GM21737 (cell line): Measurements from ENCODE around the gene MACROD2.

Experiments used
- ATAC-seq: cut with Tn5 transposase; IDR thresholded peaks from one replicate; pipeline ENCODE4 v1.9.1; 2021; ENCODE audit warnings: mild to moderate bottlenecking, moderate library complexity; ENCODE audit not compliant: unreplicated experiment

The MACROD2 gene

DNA sequence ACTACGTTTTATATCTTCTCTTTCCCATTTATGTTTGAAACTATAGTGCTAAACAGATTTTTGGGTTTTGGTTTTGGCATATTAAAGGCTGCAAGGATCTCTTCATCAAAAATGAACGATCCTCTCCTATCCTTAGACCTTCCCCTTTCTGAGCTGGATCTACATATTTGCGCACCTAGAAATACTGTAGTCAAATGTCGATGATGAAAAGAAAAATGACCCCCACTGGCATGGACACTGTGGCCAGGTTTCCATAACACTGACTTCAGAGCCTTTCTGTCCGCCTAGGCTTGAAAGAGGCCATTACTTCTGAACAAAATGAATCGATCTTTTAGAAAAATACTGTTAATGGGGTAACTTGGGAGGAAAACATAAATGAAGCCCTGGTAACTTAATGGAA lies 336.3 kb downstream of the MACROD2 start:
- ATAC-seq: no peak

DNA sequence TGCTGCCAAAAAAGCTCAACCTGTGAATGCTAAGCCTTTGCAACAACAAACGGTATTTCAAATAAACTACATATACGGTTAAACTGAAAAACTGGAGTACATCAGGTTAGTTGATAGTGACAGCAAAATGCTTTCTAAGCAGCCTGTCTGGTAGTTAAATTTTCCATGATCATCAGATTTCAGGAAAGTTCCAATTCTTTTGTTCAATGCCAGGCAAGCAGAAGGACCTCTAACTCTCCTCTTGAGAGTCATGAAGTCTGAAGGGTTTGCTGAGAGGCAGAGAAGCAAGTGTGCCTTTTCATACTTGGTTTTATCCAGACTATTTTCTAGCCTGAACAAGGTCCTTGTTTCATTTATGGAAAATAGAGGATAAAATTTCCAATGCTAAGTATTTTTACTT lies 337.6 kb downstream of the MACROD2 start:
- no peak for ATAC-seq

DNA sequence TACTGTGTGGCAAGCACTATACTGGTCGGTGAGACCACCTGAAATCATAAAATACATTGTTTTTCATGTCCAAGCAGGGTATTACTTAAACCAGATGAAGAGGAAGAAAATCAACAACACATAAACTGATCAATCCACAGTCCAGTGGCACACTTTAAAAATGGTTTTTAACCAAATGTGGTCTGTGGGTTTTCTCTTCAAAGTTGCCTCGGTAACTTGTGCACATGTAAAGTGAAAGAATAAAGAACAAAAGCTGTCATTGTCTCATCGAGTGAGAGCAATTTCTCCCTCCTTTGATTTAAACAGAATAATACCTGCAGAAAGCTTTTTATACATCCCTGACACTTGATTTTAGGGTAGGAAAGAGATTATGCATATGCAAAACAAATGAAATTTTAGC lies 338.4 kb downstream of the MACROD2 start:
- no peak for ATAC-seq

DNA sequence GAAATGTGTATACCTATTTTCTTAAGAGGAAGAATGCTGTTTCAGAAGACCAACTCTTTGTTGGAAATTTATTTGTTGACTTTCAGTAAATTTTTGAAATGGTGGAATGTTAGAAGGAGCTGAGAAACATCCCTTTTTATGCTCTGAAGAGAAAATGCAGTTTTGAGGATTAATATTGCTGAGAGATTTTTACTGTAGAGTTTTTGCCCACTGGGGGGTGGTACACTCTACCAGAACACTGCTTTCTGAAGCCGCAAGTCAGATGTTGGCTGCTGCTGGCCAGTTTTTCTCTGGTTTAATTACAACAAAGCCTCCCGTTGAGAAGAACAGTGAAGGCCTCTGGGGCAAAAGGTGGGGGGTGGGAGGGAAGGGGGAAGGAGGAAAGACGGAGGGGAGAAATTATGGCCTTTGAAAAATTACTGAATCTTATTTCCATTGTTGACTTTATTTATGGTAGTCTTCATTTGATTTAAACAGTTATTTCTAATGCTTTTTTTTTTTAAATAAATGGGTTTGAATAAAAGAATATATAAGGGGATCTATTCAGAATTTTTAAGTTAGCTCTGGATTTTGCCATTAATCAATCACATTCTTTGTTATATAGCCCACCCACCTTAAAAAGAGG lies 339.1 kb downstream of the MACROD2 start:
- no peak for ATAC-seq

DNA sequence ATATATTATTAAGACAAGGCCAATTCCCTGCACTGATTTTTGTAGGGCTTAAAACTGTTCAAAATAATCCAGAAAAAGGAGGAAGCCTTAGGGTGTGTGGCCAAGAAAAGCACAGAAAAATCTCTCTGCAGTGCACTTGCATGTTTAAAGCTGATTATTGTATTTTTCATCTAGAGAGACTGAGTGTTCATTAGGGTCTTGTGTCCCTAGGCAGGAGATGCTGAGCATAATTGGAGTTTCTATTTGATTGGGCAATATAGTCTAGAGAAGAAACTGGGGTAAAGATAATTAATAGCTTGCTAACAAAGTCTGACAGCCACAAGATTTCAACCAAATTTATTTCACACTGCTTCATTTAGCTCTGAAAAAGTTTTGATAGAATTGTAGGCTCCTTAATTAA lies 339.7 kb downstream of the MACROD2 start:
- ATAC-seq: no peak

DNA sequence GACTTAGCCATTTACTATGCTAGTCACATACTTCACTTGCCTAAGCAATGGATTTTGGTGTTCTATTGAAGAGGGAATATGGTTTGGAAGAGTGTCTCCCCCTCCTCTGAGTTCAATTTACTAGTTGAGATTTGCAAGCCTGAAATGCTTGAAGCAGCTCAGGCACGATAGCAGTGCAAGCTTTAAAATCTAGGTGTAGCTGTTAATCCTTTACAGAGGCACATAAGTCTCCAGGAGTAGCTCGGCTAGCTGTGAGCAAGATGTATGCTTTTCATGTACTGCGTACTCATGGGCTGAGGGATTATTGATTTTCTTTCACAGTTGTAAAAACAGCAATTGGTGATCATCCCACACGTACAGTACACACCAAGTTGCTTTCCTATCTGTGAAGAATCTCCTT lies 341.4 kb downstream of the MACROD2 start:
- ATAC-seq: no peak

DNA sequence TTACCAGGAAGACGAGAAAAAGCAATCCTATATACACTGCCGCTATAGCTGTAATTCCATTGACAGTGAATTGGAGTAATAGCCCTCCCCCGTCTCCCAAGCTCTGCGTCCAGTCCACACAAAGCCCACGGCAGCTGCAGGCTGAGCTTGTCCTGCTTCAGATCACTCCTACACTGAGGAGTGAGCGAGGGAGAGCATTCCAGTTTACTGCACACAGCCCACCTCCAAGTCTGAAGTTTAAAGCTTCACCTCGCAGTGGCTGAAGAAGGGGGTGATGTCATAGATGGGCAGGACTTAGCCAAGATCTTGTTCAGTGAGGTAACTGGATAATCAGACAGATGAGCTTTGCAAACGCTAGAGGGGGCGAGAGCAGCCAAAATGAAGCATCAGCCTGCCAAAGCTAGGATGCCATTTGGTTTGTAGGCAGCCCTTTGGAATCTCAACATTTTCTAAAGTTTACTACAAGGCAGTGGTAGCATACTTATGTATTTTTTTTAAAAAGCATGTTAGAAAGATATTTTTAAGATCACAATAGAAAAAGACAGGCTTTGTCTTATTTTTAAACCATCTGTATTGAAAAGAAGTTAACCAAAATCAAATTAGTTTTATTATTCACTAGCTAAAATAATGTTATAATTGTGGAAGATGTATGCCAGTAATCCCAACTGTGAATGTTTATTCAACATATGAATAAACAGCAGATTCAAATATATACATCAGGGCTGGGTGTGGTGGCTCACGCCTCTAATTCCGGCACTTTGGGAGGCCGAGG lies 342.3 kb downstream of the MACROD2 start, which contains the start of gene FLRT3:
Gene FLRT3, minus strand, starts transcription at position 213 of the 772 bp plus-strand sequence. CDS start 10,106 bp downstream, outside the sequence.
- ATAC-seq: peak; percentile 95

DNA sequence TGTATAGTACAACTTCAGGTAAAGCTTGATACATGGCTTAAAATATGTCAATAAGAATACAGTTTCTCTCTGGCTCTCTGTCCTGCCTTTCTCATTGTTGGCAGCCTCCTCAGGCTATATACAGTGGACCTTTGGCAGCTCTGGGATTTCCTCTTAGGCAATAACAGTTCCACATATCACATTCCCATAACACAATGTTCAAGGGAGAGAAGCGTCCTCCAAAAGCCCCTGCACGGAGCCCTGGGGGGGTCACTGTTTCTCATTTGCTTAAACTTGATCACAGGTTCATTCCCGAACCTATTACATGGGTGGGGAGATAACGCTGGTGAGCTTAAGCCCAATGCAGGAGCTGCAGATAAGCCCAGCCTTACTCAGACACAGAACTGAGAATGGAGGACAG lies 346.5 kb downstream of the MACROD2 start:
- ATAC-seq: no peak

DNA sequence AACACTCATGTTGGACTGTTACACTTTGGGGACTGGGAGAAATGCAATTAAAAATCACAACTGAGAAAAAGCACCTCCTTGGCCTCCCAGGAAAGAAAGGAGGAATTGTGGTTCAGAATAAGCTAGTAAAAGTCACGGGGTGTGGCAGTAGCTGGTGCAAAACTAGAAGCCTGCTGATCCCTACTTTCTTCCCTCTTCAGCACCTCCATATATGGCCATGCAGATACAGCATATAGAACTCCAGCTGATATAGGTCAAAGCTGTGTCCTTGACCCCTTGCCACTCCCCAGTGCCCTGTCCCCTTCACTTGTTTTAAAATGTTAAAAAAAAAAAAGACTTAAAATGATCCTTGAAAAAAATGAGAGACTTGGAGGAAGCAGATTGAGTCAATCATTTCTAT lies 347.6 kb downstream of the MACROD2 start:
- ATAC-seq: no peak

DNA sequence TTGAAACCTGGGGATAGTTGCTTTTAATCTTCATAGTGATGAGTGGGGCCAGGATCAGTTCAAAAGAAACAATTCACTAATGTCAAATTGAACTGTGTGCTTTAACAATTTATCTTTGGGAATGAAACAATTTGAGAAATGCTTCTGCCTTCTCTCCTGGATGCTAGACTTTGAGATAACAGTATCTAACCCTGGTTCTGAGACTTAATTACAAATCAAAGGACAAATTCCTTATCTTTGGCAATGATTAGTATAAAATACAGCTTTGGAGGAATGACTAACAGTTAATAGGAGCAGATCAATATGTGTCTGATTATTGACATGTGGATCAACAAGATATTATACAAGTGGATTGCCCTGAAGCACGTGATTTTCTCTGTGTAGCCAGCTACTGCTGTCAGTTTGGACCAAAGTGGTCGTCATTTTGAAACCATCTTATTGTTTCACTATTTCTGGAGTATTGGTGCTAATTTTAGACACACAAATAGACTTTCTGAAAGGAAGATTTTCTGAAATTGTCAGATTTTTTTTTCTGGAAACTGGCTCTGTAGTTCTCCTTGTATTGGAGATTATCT lies 348.3 kb downstream of the MACROD2 start:
- no peak for ATAC-seq

DNA sequence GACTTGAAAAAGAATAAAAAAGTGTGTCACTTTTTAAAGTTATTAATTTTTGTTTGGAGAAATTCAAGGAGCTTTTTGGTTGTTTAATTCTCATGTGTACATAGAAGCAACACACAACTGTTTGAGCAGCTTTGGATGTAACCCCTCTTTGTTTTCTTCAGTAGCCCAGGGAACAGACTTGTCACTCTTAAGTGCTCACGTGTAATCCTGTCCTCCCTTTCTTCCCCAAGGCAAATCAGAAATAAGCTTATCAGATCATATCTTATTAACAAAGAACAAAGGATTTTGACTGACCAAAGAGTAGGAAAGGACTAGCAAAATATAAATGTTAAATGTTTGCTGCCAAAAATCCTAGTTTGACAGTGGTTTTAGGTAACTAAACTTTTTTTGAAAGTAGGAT lies 349.4 kb downstream of the MACROD2 start:
- ATAC-seq: no peak

DNA sequence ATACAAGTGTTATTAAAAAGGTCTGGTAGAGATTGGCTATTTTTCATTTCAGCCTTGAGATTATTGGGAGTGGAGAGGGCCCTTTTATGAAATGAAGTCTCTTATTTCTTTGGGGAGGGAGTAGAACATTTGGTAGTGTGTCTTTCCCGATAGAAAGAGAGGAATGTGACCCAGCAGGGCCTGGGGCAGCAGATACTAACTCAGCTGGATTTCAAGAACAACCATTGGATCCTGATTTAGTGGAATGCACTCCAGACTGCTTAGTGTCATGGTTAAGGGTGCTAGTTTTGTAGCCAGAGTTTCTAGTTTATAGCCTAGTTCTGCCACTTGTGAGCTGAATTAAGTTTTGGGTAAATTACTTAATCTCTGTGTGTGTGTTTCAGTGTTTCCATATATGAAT lies 360.5 kb downstream of the MACROD2 start:
- no peak for ATAC-seq

DNA sequence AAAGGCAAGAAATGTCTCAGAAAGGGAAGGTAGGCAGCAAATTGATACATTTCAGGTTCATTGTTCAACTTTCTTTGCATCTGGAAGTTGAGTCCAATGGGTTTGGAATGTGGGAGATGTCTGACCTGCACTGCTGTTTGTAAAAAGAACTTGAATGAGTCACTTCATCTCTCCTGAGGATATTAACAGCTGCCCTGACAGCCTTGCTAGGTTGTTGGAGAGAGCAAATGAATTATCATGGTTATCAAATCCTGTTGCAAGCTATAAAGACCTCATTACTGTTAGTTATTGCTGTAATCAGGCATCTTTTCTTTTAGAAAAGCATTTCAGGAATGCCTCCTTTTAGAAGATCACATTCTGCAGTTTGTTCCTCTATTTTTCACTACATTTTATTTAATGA lies 365.1 kb downstream of the MACROD2 start:
- no peak for ATAC-seq

DNA sequence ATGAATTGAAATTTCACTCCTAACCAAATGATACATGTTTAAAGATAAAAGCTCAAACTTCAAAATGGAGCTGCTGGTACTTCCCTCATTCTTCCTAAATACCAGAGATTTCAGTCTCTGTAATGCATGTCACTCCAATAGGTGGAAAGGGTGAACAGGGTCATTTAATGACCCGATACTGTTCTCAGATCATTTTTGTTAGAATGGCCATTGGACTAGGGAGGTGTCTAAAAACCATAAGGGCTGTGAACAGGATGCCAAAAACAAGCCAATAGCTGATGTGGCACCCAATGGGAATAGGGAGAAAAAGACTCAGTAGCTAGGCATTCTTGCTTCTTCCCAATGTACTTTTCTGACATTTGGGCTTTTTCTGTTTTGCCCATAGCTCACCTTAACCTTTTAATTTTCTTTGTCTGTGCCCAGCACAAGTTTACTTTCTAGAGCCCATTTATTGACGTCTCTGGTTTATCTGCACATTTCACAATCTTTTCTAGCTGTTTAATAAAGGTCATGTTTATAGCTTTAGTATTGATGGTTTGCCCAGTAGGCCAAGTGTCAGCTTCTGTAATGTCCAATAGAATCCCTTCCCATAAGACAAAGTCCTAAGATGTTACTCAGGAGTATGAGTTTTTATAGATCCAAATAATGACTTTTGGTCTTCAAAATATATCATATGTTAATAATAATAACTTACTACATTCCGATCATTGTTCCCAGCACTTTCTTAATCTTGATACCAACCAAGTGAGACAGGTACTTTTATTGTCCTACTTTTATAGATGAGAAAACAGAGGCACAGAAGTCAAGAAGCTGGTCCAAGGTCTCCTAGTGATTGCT lies 366.4 kb downstream of the MACROD2 start:
- no peak for ATAC-seq

DNA sequence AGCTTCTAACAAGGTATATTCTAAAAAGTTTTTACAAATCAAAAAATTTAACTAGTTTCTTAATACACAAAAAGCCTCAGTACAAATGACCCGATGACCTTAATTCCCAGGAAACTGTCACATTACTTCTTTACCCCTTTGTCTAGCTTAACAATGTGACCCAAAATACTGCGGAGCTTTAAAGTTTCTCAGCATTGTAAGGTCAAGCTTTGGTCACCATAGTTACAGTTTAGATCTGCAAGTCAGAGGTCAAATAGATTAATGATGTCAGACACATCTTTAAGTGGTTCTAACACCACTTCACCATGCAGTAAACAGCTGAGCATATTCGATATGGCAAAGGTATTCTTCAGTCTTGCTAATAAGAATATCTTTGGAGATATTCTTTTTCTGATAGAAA lies 378.9 kb downstream of the MACROD2 start:
- ATAC-seq: no peak

DNA sequence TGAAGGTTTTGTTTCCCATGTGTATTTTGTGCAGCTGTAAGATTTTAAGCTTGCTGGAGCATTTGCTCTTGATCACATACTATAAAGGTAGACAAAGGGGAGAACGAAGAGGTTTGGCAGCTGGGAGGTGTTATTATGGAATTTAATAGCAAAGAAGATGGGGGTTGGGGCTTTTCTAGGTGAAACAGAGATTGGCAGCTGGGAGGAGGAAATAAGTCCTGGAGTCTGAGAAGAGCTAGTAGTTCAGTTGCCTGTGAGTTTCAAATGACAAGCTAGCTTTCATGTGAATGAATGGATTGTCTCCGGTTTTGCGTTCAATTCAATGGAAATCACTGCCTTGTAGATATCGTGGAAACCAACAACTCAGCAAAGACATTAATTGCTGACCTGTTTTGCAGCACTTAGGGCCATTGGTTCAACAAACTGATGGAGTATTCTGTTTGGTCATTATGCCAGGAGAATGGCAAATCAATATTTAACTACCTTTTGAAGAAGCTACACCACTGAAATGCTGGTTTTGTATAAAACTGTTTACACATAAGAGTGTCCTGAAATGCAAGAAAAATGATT lies 380.2 kb downstream of the MACROD2 start:
- ATAC-seq: no peak

DNA sequence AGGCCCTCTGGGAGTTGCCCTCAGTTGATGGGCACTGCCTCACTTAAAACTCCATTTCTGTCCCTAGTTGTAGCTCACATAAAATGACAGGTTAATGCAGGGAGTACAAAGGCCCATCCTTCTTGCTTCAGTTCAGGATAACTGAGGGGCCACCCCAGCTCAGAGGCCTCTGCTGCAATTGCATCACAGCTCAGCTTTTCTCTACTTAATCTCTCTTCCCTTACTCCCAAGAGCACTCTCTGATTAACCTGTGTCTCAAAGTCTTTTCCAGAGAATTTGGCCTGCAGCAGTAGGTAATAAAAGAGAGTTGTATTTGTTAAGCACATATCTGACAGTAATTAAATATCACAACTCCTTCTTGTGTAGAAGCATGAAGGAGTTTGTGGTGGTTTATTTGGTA lies 383.0 kb downstream of the MACROD2 start:
- ATAC-seq: no peak

DNA sequence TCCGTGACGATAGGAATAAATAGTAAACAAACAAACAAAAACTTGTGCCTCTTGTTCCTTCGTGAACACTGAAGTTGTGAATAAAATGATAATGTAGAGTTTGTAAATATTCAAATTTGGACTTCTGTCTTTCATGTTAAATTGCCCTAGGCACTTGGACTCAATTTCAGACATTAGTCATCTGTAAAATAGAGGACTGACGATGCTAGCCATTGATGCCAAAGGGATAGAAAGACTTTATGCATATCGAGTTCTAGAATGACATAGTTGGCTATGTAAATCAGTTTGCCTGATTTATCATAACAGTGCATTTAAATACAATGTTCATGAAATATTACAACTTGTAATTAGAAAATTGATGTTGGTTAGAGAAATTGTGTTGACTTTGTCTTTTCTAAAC lies 388.0 kb downstream of the MACROD2 start:
- no peak for ATAC-seq

DNA sequence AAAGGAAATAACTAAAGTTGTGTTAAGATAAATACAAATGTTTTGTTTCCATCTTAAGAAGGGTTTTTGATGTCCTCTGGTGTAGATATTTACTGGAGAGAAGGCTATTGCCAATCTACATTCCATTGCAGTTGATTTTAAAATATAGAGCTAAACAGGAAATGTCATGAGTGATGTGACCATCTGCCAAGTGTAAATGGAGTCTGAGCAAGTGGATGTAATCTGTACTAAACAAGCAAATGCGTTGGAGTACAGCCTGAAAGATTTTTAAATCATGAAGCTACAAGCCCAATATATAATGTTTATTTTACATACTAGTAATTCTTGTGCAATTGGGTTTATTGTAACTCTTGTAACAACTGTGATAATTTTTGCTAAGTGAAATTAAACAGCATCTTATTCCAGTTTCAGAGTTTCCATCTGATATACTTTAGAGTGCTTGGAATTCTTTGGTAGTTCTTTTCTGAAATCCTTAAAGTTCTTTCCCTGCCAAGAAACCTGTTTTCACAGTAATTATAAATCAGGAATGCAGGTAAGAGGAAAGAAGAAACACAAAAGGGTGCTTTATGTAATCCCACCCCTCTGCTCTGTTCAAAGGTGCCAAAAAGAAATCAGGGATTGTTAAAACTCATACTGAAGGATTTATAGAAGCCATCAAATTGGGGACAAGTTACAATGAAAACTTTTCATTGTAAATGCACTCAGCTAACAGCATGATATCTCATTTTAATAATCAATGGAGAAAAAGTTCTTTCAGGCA lies 389.3 kb downstream of the MACROD2 start:
- ATAC-seq: no peak

DNA sequence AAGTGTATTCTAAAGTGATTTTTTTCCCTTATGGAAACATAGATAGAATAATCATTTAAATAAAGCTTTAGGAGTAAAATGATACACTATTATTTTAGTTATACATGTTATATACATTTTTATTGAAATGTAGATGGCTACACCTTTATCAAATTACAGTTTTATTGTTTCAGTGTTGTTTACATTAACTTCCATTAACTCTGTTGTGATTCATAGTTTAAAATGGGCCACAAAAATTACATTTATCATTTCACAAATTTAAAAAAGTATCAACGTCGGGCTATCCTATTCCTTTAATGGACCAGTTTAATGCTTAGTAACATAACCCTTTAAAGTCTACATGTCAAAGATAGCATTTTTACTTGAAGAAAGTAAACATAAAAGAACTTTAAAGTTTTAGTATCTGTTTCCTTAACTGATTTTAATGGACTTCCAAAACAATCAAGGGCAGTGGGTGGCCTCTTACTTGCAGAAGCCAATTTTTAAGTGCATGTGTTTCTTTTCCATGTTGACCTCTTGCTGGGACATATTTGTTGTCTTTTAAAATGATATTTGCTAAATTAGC lies 389.9 kb downstream of the MACROD2 start:
- no peak for ATAC-seq
